ENCODE data around the gene KCNQ1. TPM values are rescaled to one million over a fixed set of nuclear protein-coding genes. Genes with fewer than 3 reads are reported as not detected.

KCNQ1 gene
- total and polyA plus RNA-seq, 2 experiments from 2014 or later = 0.45 to 0.87 TPM

- no peak for DNase-seq (ENCODE audit: low spot score)
- H3K9me2 ChIP-seq (ENCODE audit: insufficient read depth) = no peaks in the 10 kb centered on the region
- no peak overlapping the region for H2AFZ ChIP-seq
- peaks cover 60% of the 10 kb centered on the region for H3K4me1 ChIP-seq (ENCODE audit: insufficient read depth)
- no peak overlapping the region for H3K27ac ChIP-seq (ENCODE audit: low read depth)
- Mint-ChIP-seq H3K4me1 (peaks cover 77% of the 10 kb centered on the region), H3K36me3 (ENCODE audit: low read depth) (peaks cover 15% of the 10 kb centered on the region), H3K4me3 (no peak overlapping the region), H3K9me3 (no peaks in the 10 kb centered on the region; the same call in 1 of the 3 replicates), H3K27ac (no peak overlapping the region), H3K27me3 (ENCODE audit: insufficient read depth, low read depth, poor library complexity) (peaks cover 20% of the 10 kb centered on the region)
- H3K36me3 ChIP-seq (ENCODE audit: insufficient read depth) = no peaks in the 10 kb centered on the region
- no peak for ATAC-seq
- peak overlapping the region; percentile 43 for H3K4me2 ChIP-seq
- TF ChIP-seq POLR2AphosphoS5 (IDR thresholded peaks at IDR 0.05; ENCODE audit: low read depth) = no peak
- TF ChIP-seq CTCF (conservative IDR thresholded peaks at IDR 0.05; ENCODE audit: low read depth in 2 of 2) = no peak
- no peak for TF ChIP-seq CREB1 (CRISPR knock-in tag; IDR thresholded peaks at IDR 0.05; ENCODE audit: low read depth)
- no peak for TF ChIP-seq STAT1 (IDR thresholded peaks at IDR 0.05; ENCODE audit: unreplicated experiment)
- TF ChIP-seq ETS1 (IDR thresholded peaks at IDR 0.05) = no peak
- no peak for TF ChIP-seq EZH2 (IDR thresholded peaks at IDR 0.05; ENCODE audit: low read depth, unreplicated experiment)
- TF ChIP-seq EZH2phosphoT487 (IDR thresholded peaks at IDR 0.05; ENCODE audit: unreplicated experiment) = no peak
- no peak for TF ChIP-seq JUNB (IDR thresholded peaks at IDR 0.05; ENCODE audit: unreplicated experiment)
- H3K4me3 ChIP-seq = no peak overlapping the region
- no peaks in the 10 kb centered on the region for H3K27me3 ChIP-seq (ENCODE audit: insufficient read depth)
- peaks cover 8% of the 10 kb centered on the region for H4K20me1 ChIP-seq (replicated peaks; ENCODE audit: insufficient read depth)
- peaks cover under 1% of the 10 kb centered on the region for H3F3A ChIP-seq (replicated peaks; ENCODE audit: low read depth)
- H3K79me2 ChIP-seq (replicated peaks; ENCODE audit: insufficient read depth) = peaks cover 86% of the 10 kb centered on the region
Measured at GRCh38 chr11:2688381-2689231, 243.8 kb downstream of the KCNQ1 start.

GRCh38 chr11:2689651-2690575 is 245.1 kb downstream of the KCNQ1 start:
- ATAC-seq (no peak), DNase-seq (ENCODE audit: low spot score) (no peak)
- Mint-ChIP-seq H3K36me3 (ENCODE audit: low read depth) (peaks cover 15% of the 10 kb centered on the region), H3K27me3 (ENCODE audit: insufficient read depth, low read depth, poor library complexity) (peaks cover 22% of the 10 kb centered on the region), H3K4me1 (peaks cover 78% of the 10 kb centered on the region), H3K4me3 (peak overlapping the region; percentile 42; the same call in 1 of the 3 replicates), H3K27ac (no peak overlapping the region; the same call in 1 of the 2 replicates), H3K9me3 (no peaks in the 10 kb centered on the region; the same call in 1 of the 3 replicates)
- H4K20me1 ChIP-seq (replicated peaks; ENCODE audit: insufficient read depth) = peaks cover 7% of the 10 kb centered on the region
- peaks cover 59% of the 10 kb centered on the region for H3K4me1 ChIP-seq (ENCODE audit: insufficient read depth)
- H2AFZ ChIP-seq = no peak overlapping the region
- no peak overlapping the region for H3K27ac ChIP-seq (ENCODE audit: low read depth)
- H3K79me2 ChIP-seq (replicated peaks; ENCODE audit: insufficient read depth) = peaks cover 81% of the 10 kb centered on the region
- no peaks in the 10 kb centered on the region for H3K36me3 ChIP-seq (ENCODE audit: insufficient read depth)
- H3K27me3 ChIP-seq (ENCODE audit: insufficient read depth) = no peaks in the 10 kb centered on the region
- H3F3A ChIP-seq (replicated peaks; ENCODE audit: low read depth) = peaks cover 13% of the 10 kb centered on the region
- H3K4me2 ChIP-seq = no peak overlapping the region; the same call in 1 of the 2 replicates
- H3K4me3 ChIP-seq = no peak overlapping the region
- H3K9me2 ChIP-seq (ENCODE audit: insufficient read depth) = no peaks in the 10 kb centered on the region
- TF ChIP-seq ZNF114 (CRISPR knock-in tag; IDR thresholded peaks at IDR 0.05) (no peak), POLR2AphosphoS5 (IDR thresholded peaks at IDR 0.05; ENCODE audit: low read depth) (no peak), JUNB (IDR thresholded peaks at IDR 0.05; ENCODE audit: unreplicated experiment) (no peak), ZNF462 (CRISPR knock-in tag; IDR thresholded peaks at IDR 0.05) (no peak)

Measured in GM23338 (cell line).